ENCODE measurements around the gene SCN10A. TPM values are rescaled to one million over a fixed set of nuclear protein-coding genes. Genes with fewer than 3 reads are reported as not detected.

The SCN10A gene
- total and polyA plus RNA-seq, 2 of the 13 experiments (the other 11 are each of a cell fraction or from before 2014, with no cell fraction given), result not detected

GRCh38 chr3:38835939-38836338, 19.9 kb upstream of the SCN10A start (continued):
- TF ChIP-seq ZGPAT (CRISPR knock-in tag; IDR thresholded peaks at IDR 0.05), result no peak
- TF ChIP-seq, protein P1, sequence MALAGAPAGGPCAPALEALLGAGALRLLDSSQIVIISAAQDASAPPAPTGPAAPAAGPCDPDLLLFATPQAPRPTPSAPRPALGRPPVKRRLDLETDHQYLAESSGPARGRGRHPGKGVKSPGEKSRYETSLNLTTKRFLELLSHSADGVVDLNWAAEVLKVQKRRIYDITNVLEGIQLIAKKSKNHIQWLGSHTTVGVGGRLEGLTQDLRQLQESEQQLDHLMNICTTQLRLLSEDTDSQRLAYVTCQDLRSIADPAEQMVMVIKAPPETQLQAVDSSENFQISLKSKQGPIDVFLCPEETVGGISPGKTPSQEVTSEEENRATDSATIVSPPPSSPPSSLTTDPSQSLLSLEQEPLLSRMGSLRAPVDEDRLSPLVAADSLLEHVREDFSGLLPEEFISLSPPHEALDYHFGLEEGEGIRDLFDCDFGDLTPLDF (CRISPR knock-in tag; IDR thresholded peaks at IDR 0.05), result no peak
- TF ChIP-seq MTA3 (CRISPR knock-in tag; IDR thresholded peaks at IDR 0.05), result no peak
- TF ChIP-seq ZXDC (CRISPR knock-in tag; IDR thresholded peaks at IDR 0.05), result no peak
- TF ChIP-seq ZBTB34 (CRISPR knock-in tag; IDR thresholded peaks at IDR 0.05), result no peak
- TF ChIP-seq MAFK (conservative IDR thresholded peaks at IDR 0.05 in 1 of 2, IDR thresholded peaks at IDR 0.05 in 1 of 2; ENCODE audit: low read length in 2 of 2), result no peak

Measured in HepG2 (cell line).